Left ventricle myocardium inferior (tissue), 1 donor: ENCODE results near the gene SYNE1. TPM values are rescaled to one million over a fixed set of nuclear protein-coding genes. Genes with fewer than 3 reads are reported as not detected.
"Not testable (repeated sequence)": the region's sequence is repeated elsewhere in the genome, so short reads cannot be mapped to it uniquely, and the experiment has no call there.

Experiments
- DNase-seq: peaks from one replicate; pipeline ENCODE4 v3.0.0-alpha.2; 2020
- H3K27ac ChIP-seq: fragments of 200-600 bp; replicated peaks from 2 replicates; pipeline ENCODE4 v1.8.0; 2021
- H3K27me3 ChIP-seq: fragments of 200-600 bp; 2 replicates; pipeline ENCODE4 v1.8.0; 2021; ENCODE audit warnings: low read depth
- H3K36me3 ChIP-seq: fragments of 200-600 bp; 2 replicates; pipeline ENCODE4 v1.8.0; 2021
- H3K4me1 ChIP-seq: fragments of 200-600 bp; 2 replicates; pipeline ENCODE4 v1.8.0; 2021
- H3K4me3 ChIP-seq: fragments of 200-600 bp; 2 replicates; pipeline ENCODE4 v1.8.0; 2021; ENCODE audit warnings: mild to moderate bottlenecking, moderate library complexity
- H3K9me3 ChIP-seq: fragments of 200-600 bp; replicated peaks from 2 replicates; pipeline ENCODE4 v1.8.0; 2021
- intact Hi-C: fragments of 100-400 bp; cut with micrococcal nuclease; formaldehyde crosslinking; loops from one replicate; pipeline ENCODE4 v1.11.0; 2022
- long read RNA-seq: library from polyadenylated mRNA; unstranded; transcript quantifications from one replicate; pipeline ENCODE4 v2.0.0, GENCODE V29; 2021
- total RNA-seq: library from RNA; stranded (reverse); fragmentation: NEBNext Ultra II Directional; extraction: Animal tissue kit (Norgen Biotek cat#: 25700); gene quantifications from one replicate; pipeline ENCODE4 v1.2.1, GENCODE V29; 2021
- TF ChIP-seq, protein P1 (sequence below): fragments of 200-600 bp; IDR thresholded peaks from 2 replicates; pipeline ENCODE4 v1.8.0; 2021; ENCODE audit warnings: antibody characterized with exemption, mild to moderate bottlenecking, borderline replicate concordance
- donor health status: DM: no; HTN: yes; CAD: no; lungs with severe emphysema.

SYNE1 gene, protein sequence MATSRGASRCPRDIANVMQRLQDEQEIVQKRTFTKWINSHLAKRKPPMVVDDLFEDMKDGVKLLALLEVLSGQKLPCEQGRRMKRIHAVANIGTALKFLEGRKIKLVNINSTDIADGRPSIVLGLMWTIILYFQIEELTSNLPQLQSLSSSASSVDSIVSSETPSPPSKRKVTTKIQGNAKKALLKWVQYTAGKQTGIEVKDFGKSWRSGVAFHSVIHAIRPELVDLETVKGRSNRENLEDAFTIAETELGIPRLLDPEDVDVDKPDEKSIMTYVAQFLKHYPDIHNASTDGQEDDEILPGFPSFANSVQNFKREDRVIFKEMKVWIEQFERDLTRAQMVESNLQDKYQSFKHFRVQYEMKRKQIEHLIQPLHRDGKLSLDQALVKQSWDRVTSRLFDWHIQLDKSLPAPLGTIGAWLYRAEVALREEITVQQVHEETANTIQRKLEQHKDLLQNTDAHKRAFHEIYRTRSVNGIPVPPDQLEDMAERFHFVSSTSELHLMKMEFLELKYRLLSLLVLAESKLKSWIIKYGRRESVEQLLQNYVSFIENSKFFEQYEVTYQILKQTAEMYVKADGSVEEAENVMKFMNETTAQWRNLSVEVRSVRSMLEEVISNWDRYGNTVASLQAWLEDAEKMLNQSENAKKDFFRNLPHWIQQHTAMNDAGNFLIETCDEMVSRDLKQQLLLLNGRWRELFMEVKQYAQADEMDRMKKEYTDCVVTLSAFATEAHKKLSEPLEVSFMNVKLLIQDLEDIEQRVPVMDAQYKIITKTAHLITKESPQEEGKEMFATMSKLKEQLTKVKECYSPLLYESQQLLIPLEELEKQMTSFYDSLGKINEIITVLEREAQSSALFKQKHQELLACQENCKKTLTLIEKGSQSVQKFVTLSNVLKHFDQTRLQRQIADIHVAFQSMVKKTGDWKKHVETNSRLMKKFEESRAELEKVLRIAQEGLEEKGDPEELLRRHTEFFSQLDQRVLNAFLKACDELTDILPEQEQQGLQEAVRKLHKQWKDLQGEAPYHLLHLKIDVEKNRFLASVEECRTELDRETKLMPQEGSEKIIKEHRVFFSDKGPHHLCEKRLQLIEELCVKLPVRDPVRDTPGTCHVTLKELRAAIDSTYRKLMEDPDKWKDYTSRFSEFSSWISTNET (N-terminal part only)
- 105 TPM for total RNA-seq
- long read RNA-seq, transcript SYNE1-203 (18 exons, 3,154 nt), result major isoform, 25 of 51 reads
- long read RNA-seq, partial matches to known transcripts, result 15 of 51 reads
- long read RNA-seq, other reads (novel, unspliced or antisense), result 9 of 51 reads

DNA sequence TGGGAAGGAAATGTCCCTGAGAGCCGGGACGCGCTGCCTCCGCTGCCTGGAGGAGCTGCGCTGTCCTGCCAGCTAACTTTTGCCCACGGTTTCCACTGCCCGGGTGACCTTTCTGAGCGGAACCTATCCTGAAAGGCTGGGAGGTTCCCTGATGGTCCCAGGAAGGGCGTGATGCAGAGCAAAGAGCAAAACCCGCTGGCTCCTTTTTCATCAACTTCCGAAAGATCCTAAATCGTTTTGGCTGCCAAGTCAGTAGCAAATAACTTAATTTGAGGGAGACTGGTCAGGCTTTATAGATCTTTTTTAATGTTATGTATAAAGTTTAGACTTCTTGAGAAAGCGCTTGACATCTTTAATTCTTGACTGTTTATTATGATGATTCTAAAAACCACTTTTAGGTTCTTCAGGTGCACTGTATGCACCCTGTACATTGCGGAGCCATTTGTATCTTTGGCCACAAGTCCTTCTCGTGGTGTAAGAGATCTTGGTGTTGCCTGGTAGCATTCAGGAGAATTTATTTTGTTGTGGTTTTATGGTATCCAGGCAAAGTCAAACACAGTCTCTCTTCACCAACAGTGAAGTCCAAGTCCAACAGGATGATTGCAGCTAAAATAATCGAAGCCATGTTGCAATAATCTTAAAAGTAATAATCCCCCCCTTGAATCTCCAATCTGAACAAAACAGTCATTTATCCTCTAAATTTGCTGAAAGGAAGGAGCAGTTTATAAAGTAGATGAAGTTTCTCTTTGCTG, at the start of gene SYNE1:
TSS of gene SYNE1 (minus strand) at position 67 of the 752 bp plus-strand sequence. CDS start 9,031 bp downstream, outside the sequence.
- no peak for DNase-seq
- Histone ChIP-seq H3K27ac (peak within 1 kb of the TSS; percentile 91), H3K36me3 (no peaks in the 10 kb centered on the region), H3K4me1 (peaks cover 36% of the 10 kb centered on the region), H3K9me3 (no peaks in the 10 kb centered on the region), H3K4me3 (peak within 1 kb of the TSS; percentile 80), H3K27me3 (peaks cover 13% of the 10 kb centered on the region)
- intact Hi-C loops, result no loop called here
- TF ChIP-seq, protein P1, sequence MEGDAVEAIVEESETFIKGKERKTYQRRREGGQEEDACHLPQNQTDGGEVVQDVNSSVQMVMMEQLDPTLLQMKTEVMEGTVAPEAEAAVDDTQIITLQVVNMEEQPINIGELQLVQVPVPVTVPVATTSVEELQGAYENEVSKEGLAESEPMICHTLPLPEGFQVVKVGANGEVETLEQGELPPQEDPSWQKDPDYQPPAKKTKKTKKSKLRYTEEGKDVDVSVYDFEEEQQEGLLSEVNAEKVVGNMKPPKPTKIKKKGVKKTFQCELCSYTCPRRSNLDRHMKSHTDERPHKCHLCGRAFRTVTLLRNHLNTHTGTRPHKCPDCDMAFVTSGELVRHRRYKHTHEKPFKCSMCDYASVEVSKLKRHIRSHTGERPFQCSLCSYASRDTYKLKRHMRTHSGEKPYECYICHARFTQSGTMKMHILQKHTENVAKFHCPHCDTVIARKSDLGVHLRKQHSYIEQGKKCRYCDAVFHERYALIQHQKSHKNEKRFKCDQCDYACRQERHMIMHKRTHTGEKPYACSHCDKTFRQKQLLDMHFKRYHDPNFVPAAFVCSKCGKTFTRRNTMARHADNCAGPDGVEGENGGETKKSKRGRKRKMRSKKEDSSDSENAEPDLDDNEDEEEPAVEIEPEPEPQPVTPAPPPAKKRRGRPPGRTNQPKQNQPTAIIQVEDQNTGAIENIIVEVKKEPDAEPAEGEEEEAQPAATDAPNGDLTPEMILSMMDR, result no peak

DNA sequence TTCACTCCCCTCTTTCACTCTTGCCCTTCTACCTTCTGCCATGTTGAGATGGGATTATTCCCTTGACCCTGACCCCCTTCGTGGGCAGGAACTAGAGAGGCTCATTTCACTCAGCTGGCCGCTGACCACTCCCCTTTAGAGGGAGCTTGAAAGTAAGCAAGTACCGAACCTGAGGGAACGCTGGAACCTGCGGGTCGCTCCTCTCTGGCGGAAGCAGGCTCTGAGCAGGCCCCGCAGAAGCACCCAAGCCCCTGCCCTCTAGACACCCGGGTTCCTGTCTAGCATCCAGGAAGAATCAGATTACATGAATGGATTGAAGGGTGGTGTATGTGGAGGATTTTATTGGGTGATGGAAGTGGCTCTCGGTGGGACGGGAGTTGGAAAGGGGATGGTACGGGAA, 48.7 kb upstream of the SYNE1 start:
- Histone ChIP-seq H3K27me3 (no peaks in the 10 kb centered on the region), H3K4me1 (peaks cover 7% of the 10 kb centered on the region), H3K36me3 (no peaks in the 10 kb centered on the region), H3K27ac (no peak overlapping the region), H3K4me3 (no peak overlapping the region), H3K9me3 (no peaks in the 10 kb centered on the region)
- no peak for DNase-seq
- TF ChIP-seq, protein P1, result no peak
- intact Hi-C loops, result no loop called here

DNA sequence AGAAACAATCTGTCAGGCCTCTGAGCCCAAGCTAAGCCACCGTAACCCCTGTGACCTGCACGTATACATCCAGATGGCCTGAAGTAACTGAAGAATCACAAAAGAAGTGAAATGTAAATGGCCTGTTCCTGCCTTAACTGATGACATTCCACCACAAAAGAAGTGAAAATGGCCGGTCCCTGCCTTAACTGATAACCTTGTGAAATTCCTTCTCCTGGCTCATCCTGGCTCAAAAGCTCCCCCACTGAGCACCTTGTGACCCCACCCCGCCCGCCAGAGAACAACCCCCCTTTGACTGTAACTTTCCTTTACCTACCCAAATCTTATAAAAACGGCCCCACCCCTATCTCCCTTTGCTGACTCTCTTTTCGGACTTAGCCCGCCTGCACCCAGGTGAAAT, 45.8 kb upstream of the SYNE1 start:
- H3K27me3 ChIP-seq, H3K36me3 ChIP-seq, intact Hi-C loops, H3K27ac ChIP-seq, H3K9me3 ChIP-seq, H3K4me1 ChIP-seq, DNase-seq, H3K4me3 ChIP-seq: not testable (repeated sequence)

DNA sequence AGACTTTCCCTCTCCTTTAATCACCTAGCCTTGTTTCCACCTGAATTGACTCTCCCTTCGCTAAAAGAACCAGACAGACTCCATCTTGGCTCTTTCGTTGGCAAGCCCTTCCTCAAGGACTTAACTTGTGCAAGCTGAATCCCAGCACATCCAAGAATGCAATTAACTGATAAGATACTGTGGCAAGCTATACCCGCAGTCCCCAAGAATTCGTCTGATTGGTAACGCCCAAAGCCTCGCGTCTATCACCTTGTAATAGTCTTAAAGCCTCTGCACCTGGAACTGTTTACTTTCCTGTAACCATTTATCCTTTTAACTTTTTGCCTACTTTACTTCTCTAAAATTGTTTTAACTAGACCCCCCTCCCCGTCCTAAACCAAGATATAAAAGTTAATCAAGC, 45.0 kb upstream of the SYNE1 start:
- Histone ChIP-seq H3K27me3 (no peaks in the 10 kb centered on the region), H3K4me1 (peaks cover 7% of the 10 kb centered on the region), H3K9me3 (no peaks in the 10 kb centered on the region), H3K4me3 (no peak overlapping the region), H3K27ac (no peak overlapping the region), H3K36me3 (no peaks in the 10 kb centered on the region)
- TF ChIP-seq, protein P1, result no peak
- DNase-seq, result no peak
- intact Hi-C loops, result no loop called here

DNA sequence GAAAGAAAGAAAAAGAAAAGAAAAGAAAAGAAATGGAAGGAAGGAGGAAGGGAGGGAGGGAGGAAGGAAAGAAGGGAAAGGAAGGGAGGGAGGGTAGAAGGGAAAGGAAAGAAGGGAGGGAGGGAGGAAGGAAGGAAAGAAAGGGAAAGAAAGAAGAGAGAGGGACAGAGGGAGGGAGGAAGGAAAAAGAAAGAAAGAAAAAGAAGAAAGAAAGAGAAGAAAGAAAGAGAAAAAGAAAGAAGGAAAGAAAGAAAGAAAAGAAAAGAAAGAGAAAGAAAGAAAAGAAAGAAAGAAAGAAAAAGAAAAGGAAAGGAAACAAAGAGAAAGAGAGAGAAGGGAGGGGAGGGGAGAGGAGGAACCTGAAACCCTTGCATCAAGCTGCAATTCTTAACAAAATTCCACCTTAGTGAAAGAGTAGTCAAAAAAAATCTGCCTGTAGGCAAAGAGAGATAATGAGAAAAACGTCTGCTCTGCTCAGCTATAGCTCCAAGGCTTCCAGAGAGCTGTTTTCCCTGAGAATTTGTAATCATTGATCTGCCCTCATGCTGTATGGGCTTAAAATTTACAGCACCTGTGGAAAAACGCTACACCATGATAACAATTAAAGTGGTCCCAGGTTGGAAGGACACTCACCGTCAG, 43.8 kb upstream of the SYNE1 start:
- Histone ChIP-seq H3K27ac (no peak overlapping the region), H3K4me3 (no peak overlapping the region), H3K9me3 (no peaks in the 10 kb centered on the region), H3K4me1 (peaks cover 7% of the 10 kb centered on the region), H3K36me3 (no peaks in the 10 kb centered on the region), H3K27me3 (no peaks in the 10 kb centered on the region)
- no peak for DNase-seq
- intact Hi-C loops, result no loop called here
- TF ChIP-seq, protein P1, result no peak
